Measurements from ENCODE around the gene PRG2. TPM values are rescaled to one million over a fixed set of nuclear protein-coding genes. Genes with fewer than 3 reads are reported as not detected.
"Not testable (repeated sequence)": the region's sequence is repeated elsewhere in the genome, so short reads cannot be mapped to it uniquely, and the experiment has no call there.

PRG2 gene
- total RNA-seq, 1 donor from 2014 or later = not detected

GRCh38 chr11:57405271-57405860, 14.9 kb upstream of the PRG2 start:
- no peak for DNase-seq (ENCODE audit: extremely low spot score, unreplicated experiment)
- Mint-ChIP-seq H3K4me1 (ENCODE audit: unreplicated experiment) (no peaks in the 10 kb centered on the region), H3K36me3 (ENCODE audit: unreplicated experiment) (peaks cover 5% of the 10 kb centered on the region), H3K4me3 (ENCODE audit: unreplicated experiment) (no peak overlapping the region), H3K9me3 (ENCODE audit: unreplicated experiment) (no peaks in the 10 kb centered on the region), H3K27me3 (ENCODE audit: unreplicated experiment) (peaks cover 6% of the 10 kb centered on the region), H3K27ac (ENCODE audit: unreplicated experiment) (no peak overlapping the region)
- TF ChIP-seq CTCF (IDR thresholded peaks at IDR 0.05) = no peak

GRCh38 chr11:57403802-57404147, 13.3 kb upstream of the PRG2 start:
- no peak for TF ChIP-seq CTCF (IDR thresholded peaks at IDR 0.05)
- Mint-ChIP-seq H3K4me1 (ENCODE audit: unreplicated experiment) (no peaks in the 10 kb centered on the region), H3K9me3 (ENCODE audit: unreplicated experiment) (no peaks in the 10 kb centered on the region), H3K27me3 (ENCODE audit: unreplicated experiment) (peaks cover 6% of the 10 kb centered on the region), H3K36me3 (ENCODE audit: unreplicated experiment) (peaks cover 5% of the 10 kb centered on the region), H3K4me3 (ENCODE audit: unreplicated experiment) (no peak overlapping the region), H3K27ac (ENCODE audit: unreplicated experiment) (no peak overlapping the region)
- no peak for DNase-seq (ENCODE audit: extremely low spot score, unreplicated experiment)

GRCh38 chr11:57403003-57403801, 12.8 kb upstream of the PRG2 start:
- H3K9me3 Mint-ChIP-seq (ENCODE audit: unreplicated experiment); H3K27ac Mint-ChIP-seq (ENCODE audit: unreplicated experiment); H3K36me3 Mint-ChIP-seq (ENCODE audit: unreplicated experiment); H3K4me1 Mint-ChIP-seq (ENCODE audit: unreplicated experiment); H3K27me3 Mint-ChIP-seq (ENCODE audit: unreplicated experiment); H3K4me3 Mint-ChIP-seq (ENCODE audit: unreplicated experiment); DNase-seq (ENCODE audit: extremely low spot score, unreplicated experiment): not testable (repeated sequence)

- TF ChIP-seq CTCF (IDR thresholded peaks at IDR 0.05) = no peak
- no peak overlapping the region for H3K4me3 Mint-ChIP-seq (ENCODE audit: unreplicated experiment)
- H3K4me1 Mint-ChIP-seq (ENCODE audit: unreplicated experiment) = no peaks in the 10 kb centered on the region
- H3K36me3 Mint-ChIP-seq (ENCODE audit: unreplicated experiment) = peaks cover 3% of the 10 kb centered on the region
- H3K9me3 Mint-ChIP-seq (ENCODE audit: unreplicated experiment) = no peaks in the 10 kb centered on the region
- peaks cover 6% of the 10 kb centered on the region for H3K27me3 Mint-ChIP-seq (ENCODE audit: unreplicated experiment)
- H3K27ac Mint-ChIP-seq (ENCODE audit: unreplicated experiment) = no peak overlapping the region
- DNase-seq (ENCODE audit: extremely low spot score, unreplicated experiment) = no peak
These were observed 11.9 kb upstream of the PRG2 start for GRCh38 chr11:57402188-57403002.

- TF ChIP-seq CTCF (IDR thresholded peaks at IDR 0.05) = no peak
- H3K9me3 Mint-ChIP-seq (ENCODE audit: unreplicated experiment) = no peaks in the 10 kb centered on the region
- H3K4me1 Mint-ChIP-seq (ENCODE audit: unreplicated experiment) = no peaks in the 10 kb centered on the region
- peaks cover 6% of the 10 kb centered on the region for H3K27me3 Mint-ChIP-seq (ENCODE audit: unreplicated experiment)
- no peak overlapping the region for H3K4me3 Mint-ChIP-seq (ENCODE audit: unreplicated experiment)
- no peak for DNase-seq (ENCODE audit: extremely low spot score, unreplicated experiment)
- H3K27ac Mint-ChIP-seq (ENCODE audit: unreplicated experiment) = no peak overlapping the region
- H3K36me3 Mint-ChIP-seq (ENCODE audit: unreplicated experiment) = no peaks in the 10 kb centered on the region
These were observed 9.6 kb upstream of the PRG2 start for GRCh38 chr11:57399972-57400578.
